NB4 (cell line): ENCODE results near the gene THAP3.

Source experiments
- DNase-seq: peaks from one replicate; pipeline ENCODE4 v3.0.0; 2010; ENCODE audit warnings: low read depth
- H3K4me3 ChIP-seq: one replicate; pipeline ENCODE4 v1.5.1; 2011; ENCODE audit warnings: mild to moderate bottlenecking, low read depth, low read length, moderate library complexity
- CTCF ChIP-seq: IDR thresholded peaks from one replicate; pipeline ENCODE4 v1.5.1; 2012; ENCODE audit warnings: low read depth, low read length
- MAX ChIP-seq: IDR thresholded peaks from 2 replicates; pipeline ENCODE4 v1.6.1; 2011; ENCODE audit warnings: low read depth, low read length
- MYC ChIP-seq: IDR thresholded peaks from 2 replicates; pipeline ENCODE4 v1.6.1; 2011; ENCODE audit warnings: low read depth, low read length
- POLR2A ChIP-seq: IDR thresholded peaks from 2 replicates; pipeline ENCODE4 v1.6.1; 2011; ENCODE audit warnings: mild to moderate bottlenecking; ENCODE audit not compliant: insufficient read length; ENCODE audit errors: extremely low read depth

Gene THAP3

GRCh38 chr1:6622396-6623152 lies 2.1 kb upstream of the THAP3 start:
- DNase-seq = no peak
- TF ChIP-seq MYC = no peak
- no peak for TF ChIP-seq CTCF
- no peak for TF ChIP-seq POLR2A
- TF ChIP-seq MAX = no peak
- H3K4me3 ChIP-seq = no peak overlapping the region

DNA sequence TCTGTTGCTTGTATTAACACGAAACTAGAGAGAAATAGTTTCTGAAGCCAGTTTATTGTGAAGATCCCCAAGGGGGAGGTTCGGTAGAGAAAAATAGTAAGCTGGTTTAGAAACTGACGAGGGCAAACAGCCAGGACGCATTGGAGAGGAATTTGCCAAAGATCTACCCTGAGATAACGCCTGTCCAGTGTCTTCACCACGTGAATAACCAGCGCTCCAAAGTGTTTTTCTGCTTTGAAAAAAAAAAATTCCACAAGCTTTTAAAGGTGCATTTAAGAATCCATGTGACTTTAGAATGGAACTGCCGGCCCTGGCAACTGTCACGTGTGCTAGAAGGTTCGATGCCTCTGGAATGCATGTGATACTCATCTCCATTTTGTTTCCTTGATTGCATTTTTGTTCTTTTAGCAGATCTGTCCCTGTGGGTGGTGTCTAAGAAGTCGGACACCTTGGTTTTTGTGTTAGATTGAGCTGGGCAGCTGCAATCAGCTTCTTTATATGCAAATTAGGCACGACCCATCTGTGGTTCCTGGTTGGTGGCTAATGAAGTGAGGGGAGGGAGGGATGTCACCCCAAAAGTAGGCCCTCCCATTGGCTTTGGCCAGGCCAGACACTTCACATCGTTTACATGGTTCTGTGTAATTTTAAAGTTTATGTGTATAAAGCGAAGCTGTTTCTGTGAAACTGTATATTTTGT lies 1.3 kb upstream of the THAP3 start:
- no peak for DNase-seq
- no peak overlapping the region for H3K4me3 ChIP-seq
- TF ChIP-seq MAX (no peak), CTCF (no peak), MYC (no peak), POLR2A (no peak)

- H3K4me3 ChIP-seq = peak overlapping the region; percentile 83
- DNase-seq = peak; percentile 25
- TF ChIP-seq MAX = no peak
- TF ChIP-seq POLR2A = no peak
- no peak for TF ChIP-seq CTCF
Measured at GRCh38 chr1:6625584-6626149, 999 bp downstream of the THAP3 start.

DNA sequence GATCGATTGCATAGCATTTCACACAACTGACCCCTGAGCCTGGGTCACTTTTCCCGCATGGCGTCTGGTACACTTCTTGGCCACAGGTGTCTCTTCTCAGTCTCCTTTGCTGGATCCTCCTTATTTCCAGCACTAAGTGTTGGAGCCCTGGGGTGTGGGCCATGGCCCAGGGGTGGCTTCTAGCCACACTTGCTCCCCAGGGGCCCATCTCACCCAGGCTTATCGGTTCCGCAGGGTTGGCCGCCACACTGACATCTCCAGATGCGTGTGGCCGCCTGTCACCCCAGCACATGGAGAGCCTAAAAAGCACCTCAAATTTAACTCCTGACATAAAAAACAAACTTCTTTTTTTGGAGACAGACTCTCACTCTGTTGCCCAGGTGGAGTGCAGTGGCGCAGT lies 2.4 kb downstream of the THAP3 start:
- DNase-seq = no peak

More for the DNA sequence above, 2.4 kb downstream of the THAP3 start:
- H3K4me3 ChIP-seq = no peak overlapping the region
- TF ChIP-seq CTCF (no peak), MAX (no peak), MYC (no peak), POLR2A (no peak)
